Left forelimb (tissue), 1 donor: Measurements from ENCODE around the gene DOK3.

Experiments
- DNase-seq: peaks from one replicate; pipeline ENCODE4 v3.0.0-alpha.2; 2018; ENCODE audit warnings: low spot score

Gene DOK3

DNA sequence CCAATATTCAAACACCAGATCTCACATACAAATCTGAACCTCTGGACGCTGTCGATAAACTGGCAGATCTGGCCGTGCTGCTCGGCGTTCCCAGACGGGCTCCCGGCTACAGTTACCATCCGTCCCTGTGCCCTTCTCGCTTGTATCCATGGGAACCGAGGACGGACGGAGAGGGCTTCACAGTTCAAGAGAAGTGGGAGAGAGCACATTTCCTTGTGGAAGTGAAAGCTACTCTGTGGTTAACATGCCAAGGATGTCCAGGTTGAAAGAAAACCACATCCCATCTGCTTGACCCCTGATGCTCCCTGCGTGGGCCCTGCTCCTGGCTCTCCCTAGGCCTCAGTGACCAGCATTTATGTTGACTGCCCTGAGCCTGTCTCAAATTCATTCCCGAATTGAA lies 29.9 kb downstream of the DOK3 start:
- DNase-seq, result no peak

DNA sequence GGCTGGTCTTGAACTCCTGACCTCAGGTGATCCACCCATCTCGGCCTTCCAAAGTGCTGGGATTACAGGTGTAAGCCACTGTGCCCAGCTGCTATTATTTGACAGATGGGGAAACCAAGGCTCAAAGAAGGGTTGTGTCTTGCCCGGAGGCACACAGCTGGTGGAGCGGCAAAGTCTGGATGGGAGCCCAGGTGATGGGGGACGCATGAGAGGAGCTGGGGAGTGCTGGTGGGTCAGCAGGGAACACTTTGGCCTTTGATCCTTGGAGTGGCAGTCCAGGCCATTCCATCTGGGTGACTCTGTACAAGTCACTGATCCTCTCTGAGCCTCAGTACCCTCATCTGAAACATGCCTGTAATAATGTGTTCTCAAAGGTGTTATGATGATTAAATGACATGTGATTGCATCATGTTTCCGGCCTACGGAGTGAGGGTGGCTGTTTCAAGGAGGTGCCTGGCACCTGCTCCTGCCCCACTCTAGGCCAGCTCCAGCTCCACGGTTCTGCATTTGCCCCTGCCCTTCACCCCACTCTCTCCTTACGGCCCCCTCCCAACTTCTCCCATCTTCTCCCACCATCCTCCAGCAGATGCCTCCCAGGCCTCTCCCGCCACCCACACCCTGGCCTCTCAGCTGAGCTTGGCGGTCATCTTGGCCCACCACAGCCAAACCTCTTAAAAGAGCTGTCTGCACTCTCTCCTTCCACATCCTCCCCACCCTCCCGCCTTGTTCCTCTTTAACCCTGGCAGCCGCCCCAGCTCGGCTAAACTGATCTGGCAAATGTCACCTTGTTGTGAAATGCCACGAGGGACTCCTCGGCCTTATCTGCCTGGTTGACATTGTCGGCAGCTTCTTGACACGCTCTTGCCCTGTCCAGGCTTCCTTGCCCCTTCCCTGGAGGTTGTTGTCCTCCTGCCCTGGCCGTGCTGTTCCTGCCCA lies 30.6 kb downstream of the DOK3 start:
- DNase-seq, result no peak

DNA sequence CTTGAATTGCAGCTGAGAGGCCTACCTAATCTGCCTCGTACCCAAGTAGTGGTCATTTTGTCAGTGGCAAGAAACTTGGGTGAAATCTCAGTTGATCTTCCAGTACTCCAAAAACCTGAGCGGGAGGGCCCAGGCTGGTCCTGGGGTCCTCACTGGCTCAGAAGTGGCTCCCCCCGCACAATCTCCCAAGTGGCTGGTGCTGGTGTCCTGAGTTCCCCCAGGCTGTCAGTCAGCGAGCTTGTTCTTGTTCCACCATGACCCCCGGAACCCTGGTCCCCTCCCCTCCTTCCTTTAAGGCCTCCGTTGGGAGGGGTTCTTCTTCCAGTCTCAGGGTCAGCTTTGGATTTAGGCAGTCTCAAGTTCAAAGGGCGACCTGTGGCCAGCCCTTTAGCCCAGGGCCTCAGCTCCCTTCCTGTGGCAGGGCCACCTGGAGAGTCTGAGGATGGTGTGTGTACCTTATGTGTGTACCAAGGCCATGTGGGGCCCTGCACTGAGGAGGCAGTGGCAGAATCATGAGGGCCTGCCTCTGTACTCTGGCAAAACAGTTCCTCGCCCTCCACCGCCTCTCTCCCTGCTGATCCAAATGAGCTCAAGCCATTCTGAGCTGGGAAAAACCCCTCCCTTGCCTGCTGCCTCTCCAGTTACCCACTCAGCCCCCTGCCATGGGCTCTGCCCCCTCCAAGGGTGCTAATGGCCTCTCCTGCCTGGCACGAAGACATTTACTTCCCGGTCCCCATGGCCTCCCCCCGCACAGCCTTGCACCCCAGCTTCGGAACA lies 31.7 kb downstream of the DOK3 start:
- no peak for DNase-seq

DNA sequence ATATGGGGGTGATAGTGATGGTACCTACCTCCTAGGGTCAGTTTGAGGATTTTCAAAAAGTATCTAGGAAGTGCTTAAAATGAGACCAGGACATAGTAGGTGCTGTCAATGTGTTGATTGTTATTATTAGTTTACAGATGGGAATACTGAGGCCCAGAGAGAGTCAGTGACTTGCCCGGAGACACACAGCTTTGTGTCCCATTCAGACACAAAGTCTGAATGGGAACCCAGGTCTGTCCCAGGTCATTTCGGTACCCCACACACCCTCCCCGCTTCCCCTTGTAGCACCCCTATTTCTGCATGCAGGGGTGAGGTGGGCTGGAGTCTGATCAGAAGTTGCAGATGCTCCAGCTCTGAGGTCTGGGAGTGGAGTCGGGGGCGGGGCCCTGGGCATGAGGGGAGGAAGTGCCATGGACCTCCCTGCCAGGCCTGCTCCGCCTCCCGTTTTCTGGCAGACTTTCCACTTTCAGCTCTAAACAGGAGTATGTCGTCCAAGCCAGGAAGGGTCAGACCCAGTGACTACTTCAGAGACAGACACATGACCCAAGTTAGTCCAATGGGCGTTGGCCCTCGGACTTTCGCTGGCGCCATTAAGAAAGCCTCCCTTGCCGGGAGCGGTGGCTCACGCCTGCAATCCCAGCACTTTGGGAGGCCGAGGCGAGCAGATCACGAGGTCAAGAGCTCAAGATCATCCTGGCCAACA lies 32.9 kb downstream of the DOK3 start:
- no peak for DNase-seq

DNA sequence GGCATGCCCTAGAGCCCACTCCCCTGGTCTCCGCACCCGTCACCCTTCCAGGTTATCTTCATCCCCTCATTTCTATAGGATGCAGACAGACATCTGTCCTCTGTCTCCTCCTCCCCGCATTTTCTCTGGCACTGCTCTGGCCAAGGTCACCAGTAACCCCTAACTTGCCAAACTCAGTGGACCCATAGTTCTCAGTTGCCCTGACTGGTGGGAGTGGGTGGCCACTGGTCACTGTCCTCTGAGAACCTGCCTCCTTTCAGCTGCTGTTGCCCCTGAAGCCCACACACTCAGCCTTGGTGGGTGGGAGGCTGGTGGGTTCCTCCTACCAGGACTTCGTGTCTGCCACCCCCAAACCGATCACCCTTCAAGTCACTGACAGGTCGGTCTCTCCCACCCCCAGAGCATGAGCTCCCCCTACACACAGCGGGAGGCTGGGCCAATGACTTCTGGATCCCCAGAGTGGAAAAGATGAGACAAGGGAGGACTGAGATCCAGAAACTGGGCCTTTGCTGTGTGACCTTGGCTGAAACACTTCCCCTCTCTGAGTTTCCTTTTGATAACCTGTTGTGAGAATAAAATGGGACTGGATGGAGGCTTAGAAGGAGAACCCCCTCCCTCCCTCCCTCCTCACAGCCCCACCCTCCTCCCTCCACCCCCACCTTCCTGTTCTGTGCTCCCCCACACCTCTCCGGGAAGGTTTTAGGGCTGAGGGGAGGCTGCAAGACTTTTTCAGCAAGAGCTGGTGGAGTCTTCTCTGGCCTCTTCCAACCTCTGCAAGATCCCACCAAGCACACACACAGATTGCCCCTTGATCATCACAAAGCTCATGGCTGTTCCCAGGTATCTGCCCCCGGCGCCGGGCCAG lies 33.8 kb downstream of the DOK3 start:
- no peak for DNase-seq

DNA sequence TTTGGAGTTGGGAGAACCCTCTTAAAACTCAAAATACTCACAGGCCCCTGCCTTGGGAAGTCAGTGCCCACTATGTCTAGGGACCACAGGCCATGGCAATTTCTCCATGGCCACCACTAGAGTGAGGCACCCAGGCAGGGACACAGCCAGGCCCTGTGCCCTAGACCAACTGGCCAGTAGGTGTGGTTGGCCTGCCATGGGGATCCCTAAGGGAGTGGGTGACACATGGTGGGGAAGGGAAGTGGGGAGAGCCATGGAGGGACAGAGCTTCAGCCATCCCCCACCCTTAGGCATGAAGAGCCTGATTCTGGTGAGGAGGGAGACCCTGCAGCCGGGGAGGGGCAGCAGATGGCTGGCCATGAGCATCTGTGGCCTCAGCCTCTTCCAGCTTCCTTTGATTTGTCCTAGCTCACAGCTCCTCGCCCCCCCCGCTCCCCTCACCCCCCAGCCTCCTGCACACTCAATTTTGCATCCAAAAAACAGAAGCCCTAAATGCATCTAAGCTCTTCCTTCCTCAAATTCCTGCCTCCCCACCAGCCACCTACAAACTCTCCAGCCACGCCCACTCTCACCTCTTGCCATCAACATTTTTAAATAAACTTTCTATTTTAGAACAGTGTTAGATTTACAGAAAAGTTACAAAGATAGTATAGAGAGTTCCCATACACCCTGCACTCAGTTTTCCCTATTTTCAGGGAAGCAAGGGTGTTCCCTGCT lies 34.6 kb downstream of the DOK3 start:
- no peak for DNase-seq

DNA sequence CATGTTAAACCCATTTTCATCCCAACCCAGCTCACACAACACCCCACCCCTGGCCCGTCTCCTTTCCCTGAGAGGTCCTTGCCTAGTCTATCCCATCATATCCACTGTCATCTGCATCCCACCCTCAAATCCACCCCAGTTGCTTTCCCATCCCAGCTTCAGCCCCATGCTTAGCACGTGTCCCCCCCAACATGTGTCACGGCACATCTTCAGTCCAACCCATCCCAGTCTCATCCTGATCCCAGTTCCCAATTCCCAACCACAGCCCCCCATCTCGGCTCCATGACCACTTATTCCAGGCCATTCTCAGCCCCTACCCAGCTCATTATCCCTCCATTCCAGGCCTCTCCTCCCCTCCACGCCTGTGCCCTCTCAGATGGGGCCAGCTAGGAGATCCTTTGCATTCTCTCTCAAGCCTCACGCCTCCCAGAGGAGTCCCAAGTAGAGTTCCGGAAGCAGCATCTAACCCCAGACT lies 35.6 kb downstream of the DOK3 start:
- no peak for DNase-seq

DNA sequence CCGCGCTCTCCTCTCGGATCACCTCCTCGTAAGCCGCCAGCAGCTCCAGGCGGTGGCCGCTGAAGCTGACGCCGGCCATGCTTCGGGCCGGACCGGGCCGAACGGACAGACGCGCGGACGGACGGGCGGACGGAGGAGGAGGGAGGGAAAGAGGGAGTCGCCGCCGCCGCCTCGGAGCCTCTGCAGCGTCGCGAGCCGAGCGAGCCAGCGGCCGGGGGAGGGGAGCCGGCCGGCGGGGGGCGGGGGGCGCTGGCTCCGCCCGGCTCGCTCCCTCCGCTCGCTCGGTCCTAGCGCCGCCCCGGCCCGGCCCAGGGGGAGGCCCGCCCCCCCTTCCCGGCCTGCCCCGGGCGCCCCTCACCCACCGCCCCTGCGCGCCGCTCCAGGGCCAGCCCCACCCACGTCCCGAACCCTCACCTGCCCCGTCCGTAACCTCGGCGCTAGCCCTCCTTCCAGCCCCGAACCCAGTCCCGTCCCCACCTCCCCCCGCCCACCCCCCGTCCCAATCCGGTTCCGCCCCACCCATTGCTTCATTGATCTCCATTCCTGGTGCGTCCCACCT lies 36.1 kb downstream of the DOK3 start, which contains the start of gene DBN1:
DBN1 (minus strand) TSS at position 192 of the 559 bp plus-strand sequence; CDS start at position 79, 113 bp downstream.
- peak; percentile 82 for DNase-seq

DNA sequence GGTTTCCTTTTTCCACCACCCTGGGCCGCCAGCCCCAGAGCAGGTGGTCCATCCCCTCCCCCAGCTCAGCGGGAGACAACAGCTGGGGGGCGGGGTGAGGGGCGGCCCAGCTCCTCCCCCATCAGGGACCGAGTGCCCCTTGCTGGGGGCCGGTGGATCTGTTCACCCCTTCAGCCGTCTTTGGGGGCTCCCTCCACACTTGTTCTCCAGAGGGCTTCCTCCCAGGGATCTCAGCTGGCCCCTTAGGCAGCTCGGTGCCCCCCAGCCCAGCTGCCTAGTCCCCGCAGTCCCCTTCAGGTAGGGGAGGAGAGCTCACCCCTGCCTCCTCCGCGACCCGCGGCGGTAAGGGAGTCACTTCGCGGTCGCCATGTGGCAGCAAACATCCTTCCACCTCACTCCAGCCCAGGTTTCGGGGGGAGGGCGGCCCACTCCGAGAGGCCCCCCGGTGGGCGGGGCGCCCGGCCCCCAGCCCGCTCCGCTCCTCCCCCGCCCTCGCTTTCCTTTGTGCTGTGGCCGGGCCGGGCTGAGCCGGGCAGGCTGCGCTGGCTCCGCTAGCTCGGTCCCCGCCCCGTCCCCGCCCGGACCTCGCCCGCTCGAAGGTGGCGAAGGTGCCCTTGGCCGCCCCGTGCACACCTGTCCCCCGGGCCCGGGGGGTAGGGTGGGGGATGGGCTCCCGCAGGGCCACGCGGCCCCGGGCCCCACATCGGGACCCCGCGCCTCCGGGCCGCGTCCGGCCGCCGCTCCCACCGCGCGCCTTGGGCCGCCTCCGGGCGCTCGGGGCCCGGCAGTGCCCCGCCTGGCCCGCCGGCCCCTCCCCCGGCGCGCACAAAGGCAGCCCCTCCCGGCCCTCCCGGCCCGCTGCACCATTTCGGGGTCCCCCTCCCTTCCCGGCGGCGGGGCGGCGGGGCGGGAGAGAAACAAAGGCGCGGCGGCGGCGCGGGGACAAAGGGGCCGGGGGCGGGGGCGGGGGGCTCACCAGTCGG lies 36.9 kb downstream of the DOK3 start:
- DNase-seq, result peak; percentile 82

DNA sequence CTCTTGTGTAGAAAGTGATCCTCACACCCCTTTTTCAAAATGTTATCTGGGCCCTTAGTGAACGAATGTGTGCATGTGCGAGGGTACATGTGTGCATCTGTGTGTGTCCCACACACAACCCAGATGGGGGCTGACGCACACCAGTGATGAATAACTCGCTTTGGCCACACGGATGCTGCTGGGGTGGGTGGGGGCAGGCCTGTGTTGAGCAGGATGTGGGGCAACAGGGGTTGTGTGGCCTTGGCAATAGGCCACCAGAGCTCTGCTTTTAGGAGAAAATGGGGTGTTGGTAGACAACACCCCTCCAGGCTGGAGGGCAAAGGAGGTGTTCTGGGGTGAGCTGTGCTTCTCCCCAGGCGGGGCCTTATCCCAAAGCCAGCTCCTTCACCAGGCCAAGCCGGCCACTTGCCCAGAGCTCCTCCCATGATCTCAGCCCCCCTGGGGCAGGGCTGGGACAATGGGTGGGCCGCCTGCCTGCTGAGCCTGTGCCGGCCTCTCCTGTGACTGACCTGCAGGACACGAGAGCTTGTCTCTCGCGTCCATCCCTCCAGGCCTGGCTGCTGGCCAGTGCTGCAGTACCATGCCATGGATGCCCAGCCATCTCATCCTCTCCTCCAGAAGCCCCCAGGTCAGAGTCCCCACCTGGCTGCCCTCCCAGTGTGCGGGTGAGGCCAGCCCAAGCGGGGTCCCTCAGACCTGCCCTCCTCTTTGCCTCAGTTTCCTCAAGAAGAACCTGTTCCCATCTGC lies 37.8 kb downstream of the DOK3 start:
- no peak for DNase-seq

DNA sequence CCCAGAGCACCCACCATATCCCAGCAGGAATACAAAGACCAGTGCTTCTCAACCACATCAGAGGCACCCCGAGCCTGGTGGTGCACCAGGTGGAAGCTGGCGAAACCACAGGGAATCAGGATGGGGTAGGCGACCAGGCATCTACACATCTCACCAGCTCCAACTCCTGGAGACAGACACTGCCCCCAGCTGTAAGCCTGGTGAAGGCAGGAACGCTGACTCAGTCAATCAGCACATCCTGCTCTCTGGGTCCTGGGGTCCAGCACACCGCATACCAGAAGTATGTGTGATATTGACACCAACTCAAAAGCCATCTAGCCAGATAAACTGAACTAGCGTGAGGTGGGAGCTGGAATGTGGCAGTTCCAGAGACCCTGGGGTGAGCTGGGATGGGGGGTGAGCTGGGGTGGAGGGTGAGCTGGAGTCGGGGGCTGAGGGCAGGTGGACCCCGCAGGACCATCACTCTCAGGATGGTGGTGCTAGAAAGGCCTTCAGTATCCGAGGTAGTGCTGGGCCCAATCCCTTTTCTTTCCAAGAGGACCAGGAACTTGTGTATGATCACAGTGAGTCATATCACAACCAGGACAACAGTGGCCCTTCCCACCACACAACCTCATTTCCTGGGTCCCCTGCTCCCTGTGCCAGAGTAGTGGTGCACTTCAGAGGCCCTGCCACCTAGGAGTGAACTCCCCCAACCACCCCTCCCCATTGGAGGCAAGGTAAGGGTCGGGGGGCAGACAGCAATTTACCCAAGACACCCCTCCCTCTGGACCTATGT lies 38.7 kb downstream of the DOK3 start:
- no peak for DNase-seq

DNA sequence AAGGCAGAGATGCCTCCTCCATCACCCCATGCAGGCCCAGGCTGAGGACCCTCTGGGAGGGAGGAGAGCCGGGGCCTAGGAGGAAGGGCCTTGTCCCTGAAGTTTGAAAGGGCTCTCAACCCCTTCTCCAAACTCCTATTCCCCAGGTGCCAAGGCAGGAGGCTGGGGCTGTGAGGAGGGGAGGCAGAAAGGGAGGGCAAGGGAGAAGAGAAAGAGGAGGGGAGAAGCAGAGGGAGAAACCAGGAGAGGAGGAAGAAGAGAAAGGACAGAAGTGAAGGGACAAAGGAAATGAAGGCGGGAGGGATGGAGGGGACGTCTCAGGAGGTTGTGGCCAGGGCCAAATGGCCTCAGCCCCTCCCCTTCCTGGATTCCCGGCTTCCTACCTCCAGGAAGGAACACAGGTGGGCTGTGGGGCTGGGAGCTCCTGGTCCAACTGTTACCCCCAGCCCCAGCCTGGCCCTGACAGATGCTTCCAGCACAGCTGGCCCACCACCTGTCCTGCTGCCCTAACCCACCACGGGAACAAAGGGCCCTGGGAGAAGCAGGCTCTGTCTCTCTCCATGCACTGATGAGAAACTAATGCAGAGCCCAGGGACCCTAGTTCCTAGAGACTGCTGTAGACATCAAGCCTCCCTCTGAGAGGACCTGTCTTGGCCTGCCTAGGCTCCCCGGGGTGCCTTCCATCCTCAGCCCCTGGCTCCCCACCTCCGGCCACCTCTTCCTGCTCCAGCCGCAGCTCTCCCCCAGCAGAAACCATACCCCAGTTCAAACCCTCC lies 39.7 kb downstream of the DOK3 start:
- DNase-seq, result no peak

DNA sequence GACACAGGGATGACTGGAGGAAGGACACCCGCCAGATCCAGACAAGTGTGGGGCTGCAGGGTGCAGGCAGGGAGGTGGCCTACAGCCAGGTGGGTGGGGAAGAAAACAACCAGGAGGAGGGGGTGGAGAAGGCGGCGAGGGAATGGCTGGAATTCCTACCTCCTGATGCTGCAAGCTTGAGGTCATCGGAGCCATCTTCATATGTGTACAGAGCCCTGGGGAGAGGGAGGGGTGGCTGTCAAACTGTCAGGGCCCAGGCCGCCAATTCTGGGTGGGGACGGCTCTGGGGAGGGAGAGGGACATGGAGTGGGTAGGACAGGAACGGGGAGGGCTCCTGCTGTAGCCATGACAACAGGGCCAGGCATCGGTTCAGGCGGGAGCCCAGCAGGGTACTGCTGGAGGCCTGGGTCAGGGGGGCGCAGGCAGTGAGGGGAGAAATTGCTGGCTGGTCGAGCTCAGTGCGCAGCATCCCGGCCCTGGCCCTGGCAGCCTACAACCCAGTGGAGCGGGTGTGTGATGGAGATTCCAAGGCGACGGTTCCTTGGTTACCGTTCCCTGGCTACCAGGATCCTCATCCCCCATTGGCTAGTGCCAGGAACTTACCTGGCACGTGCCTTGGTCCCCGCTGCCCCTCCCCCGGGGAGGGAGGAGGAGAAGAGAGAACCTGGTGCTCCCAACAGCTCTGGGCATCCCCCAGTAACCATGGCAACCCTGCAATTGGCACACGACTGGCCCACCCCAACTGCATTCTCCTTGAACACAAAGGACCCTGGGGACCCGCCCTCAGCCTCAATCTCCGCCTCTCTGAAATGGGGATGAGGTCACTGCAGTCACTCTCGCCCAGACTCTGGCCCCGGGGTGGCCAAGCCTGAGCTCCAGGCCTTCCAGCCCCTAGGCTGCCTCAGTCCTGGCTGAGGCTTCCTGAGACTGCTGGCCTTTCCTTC lies 40.7 kb downstream of the DOK3 start:
- no peak for DNase-seq

DNA sequence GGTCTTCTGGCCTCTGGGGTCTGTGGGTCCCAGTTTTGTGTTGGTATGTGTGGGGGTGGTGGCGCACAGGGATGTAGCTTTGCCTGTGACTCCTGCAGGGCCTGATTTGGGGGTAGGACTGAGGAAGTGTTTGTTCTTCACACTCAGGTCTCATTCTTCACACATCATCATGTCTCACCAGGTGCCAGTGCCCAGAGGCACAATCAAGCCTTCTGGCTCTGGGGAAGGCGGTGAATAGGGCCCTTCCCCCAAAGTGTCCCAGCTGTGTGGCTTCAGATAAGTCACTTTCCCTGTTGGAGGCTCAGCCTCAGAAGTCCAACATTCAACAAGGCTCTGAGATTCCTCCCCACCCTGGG lies 41.3 kb downstream of the DOK3 start:
- no peak for DNase-seq

DNA sequence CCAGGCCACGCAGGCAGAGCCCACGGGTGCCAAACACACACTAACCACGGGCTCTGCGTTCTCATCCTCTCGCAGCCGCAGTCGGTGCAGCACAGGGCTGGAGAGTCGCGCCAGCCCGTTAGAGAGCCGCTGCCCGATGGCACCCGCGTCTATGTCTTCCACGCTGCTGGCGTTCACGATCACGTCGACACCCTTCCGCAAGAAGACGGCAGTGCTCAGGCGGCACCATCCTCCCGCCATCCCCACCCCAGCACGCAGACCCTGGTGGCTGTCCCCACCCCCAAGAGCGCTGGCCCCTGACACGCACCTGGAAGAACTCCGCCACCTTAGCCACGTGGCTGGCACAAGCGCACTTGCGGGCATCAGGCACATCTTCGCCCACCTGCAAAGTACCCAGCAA lies 42.2 kb downstream of the DOK3 start:
- DNase-seq, result no peak

DNA sequence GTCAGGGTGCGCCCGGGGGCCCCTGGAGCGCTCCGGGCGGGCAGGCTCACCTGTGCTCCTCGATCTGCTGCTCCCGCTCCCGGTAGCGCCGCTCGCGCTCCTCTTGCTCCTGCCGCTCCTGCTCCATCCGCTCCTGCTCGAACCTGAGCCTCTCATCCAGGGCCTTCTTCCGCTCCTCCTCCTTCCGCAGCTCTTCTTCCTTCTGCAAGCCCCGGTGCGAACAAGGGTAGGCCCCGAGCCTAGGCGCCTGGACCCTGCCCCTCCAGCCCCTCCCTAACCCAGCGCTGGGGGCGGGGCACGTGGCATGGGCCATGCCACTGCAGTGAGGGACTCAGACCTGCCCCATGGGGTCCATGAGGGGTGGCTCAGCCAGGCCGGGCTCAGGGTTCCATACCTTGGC lies 42.8 kb downstream of the DOK3 start:
- DNase-seq, result no peak
